H54 (cell line): ENCODE data around the gene GAR1.

Experiments used
- DNase-seq: peaks from one replicate; pipeline ENCODE4 v3.0.0; 2011; ENCODE audit warnings: low spot score, mixed read lengths; ENCODE audit not compliant: insufficient read length
- FAIRE-seq: peaks from 3 replicates; lab custom pipeline; 2011; peaks lifted over from hg19 to GRCh38; lab: Jason Lieb, UNC
- POLR2A ChIP-seq: IDR thresholded peaks from 2 replicates; pipeline ENCODE4 v1.6.1; 2011; ENCODE audit warnings: low read depth, mild to moderate bottlenecking, low read length

The GAR1 gene

DNA sequence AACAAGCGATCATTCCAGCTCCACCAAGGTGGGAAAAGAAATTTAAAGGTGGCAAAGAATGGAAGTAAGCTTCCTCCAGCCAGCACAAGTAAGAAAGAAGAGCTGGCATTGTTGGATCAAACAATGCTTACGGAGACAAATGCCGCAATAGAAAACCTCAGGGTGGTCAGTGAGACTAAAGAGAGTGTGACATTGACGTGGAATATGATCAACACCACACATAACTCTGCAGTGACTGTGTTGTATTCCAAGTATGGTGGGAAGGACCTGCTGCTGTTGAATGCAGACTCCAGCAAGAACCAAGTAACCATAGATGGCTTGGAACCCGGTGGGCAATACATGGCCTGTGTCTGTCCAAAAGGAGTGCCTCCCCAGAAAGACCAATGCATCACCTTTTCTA lies 54.5 kb downstream of the GAR1 start:
- FAIRE-seq = no peak
- DNase-seq = no peak
- TF ChIP-seq POLR2A = no peak

DNA sequence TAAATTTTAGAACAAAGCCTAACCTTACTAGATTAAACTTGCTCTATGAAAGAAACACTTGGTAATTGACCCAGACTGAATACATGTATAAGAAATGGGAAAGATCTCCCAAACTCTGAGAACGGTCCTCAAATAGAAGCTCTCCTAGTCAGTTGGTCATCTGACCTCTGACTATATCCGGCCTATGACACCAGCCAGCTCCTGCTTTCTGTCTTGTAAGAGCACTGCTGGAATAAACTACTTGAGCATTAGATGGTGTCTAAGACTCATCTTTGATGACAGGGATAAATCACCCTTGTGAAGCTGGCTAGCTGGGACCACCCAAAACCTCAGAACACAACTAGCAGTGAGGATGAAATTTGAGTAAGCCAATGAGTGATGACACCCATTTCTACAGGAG lies 56.5 kb downstream of the GAR1 start:
- DNase-seq (no peak), FAIRE-seq (no peak)
- no peak for TF ChIP-seq POLR2A

GRCh38 chr4:109872950-109873656 lies 57.5 kb downstream of the GAR1 start:
- FAIRE-seq (no peak), DNase-seq (no peak)
- TF ChIP-seq POLR2A = no peak

- no peak for DNase-seq
- FAIRE-seq = no peak
- TF ChIP-seq POLR2A = no peak
These were observed 58.4 kb downstream of the GAR1 start for GRCh38 chr4:109873791-109874514.
